Chondrocyte (in vitro differentiated cells): ENCODE results near the gene SSH2. TPM values are rescaled to one million over a fixed set of nuclear protein-coding genes. Genes with fewer than 3 reads are reported as not detected.

Source experiments
- DNase-seq: peaks from one replicate; pipeline ENCODE4 v3.0.0; 2021; ENCODE audit warnings: mixed read lengths, low spot score
- H3K27ac Mint-ChIP-seq: one replicate; pipeline ENCODE4 v1.8.0; 2021; ENCODE audit warnings: mild to moderate bottlenecking, moderate library complexity, mixed read lengths; ENCODE audit not compliant: unreplicated experiment
- H3K27me3 Mint-ChIP-seq: 2 replicates; pipeline ENCODE4 v1.8.0; 2021; ENCODE audit warnings: low read depth, mixed read lengths
- H3K36me3 Mint-ChIP-seq: 2 replicates; pipeline ENCODE4 v1.8.0; 2021; ENCODE audit warnings: low read depth, mixed read lengths
- H3K4me1 Mint-ChIP-seq: 2 replicates; pipeline ENCODE4 v1.8.0; 2021; ENCODE audit warnings: low read depth, mild to moderate bottlenecking, mixed read lengths
- H3K4me3 Mint-ChIP-seq: one replicate; pipeline ENCODE4 v1.8.0; 2021; ENCODE audit warnings: mild to moderate bottlenecking, moderate library complexity, mixed read lengths; ENCODE audit not compliant: unreplicated experiment
- H3K9me3 Mint-ChIP-seq: 2 replicates; pipeline ENCODE4 v1.8.0; 2021; ENCODE audit warnings: low read depth, mixed read lengths
- CTCF ChIP-seq: fragments of 200-600 bp; sonication (generic); IDR thresholded peaks from 2 replicates; pipeline ENCODE4 v1.5.0; 2021; ENCODE audit warnings: antibody characterized with exemption, mild to moderate bottlenecking, moderate library complexity
- total RNA-seq: library from RNA; stranded (reverse); gene quantifications from 3 replicates; pipeline ENCODE4 v1.2.1, GENCODE V29; 2021

Gene SSH2
- total RNA-seq, 1 donor from 2014 or later: 14.1 TPM

- Mint-ChIP-seq H3K27ac (no peak overlapping the region), H3K36me3 (peaks cover 2% of the 10 kb centered on the region), H3K9me3 (no peaks in the 10 kb centered on the region), H3K27me3 (no peaks in the 10 kb centered on the region), H3K4me1 (peaks cover 17% of the 10 kb centered on the region), H3K4me3 (no peak overlapping the region)
- DNase-seq: no peak
- TF ChIP-seq CTCF: no peak
Observed at GRCh38 chr17:29914819-29915537, 15.1 kb downstream of the SSH2 start.

GRCh38 chr17:29911641-29912177 is 18.3 kb downstream of the SSH2 start:
- peaks cover 4% of the 10 kb centered on the region for H3K4me1 Mint-ChIP-seq
- H3K27ac Mint-ChIP-seq: no peak overlapping the region
- H3K9me3 Mint-ChIP-seq: peaks cover 2% of the 10 kb centered on the region
- no peaks in the 10 kb centered on the region for H3K27me3 Mint-ChIP-seq
- no peak overlapping the region for H3K4me3 Mint-ChIP-seq
- no peaks in the 10 kb centered on the region for H3K36me3 Mint-ChIP-seq
- no peak for TF ChIP-seq CTCF
- DNase-seq: no peak

GRCh38 chr17:29909236-29910003 is 20.6 kb downstream of the SSH2 start:
- Mint-ChIP-seq H3K4me3 (no peak overlapping the region), H3K27ac (no peak overlapping the region), H3K36me3 (peaks cover under 1% of the 10 kb centered on the region), H3K27me3 (no peaks in the 10 kb centered on the region), H3K9me3 (peaks cover 5% of the 10 kb centered on the region), H3K4me1 (peaks cover 4% of the 10 kb centered on the region)
- no peak for DNase-seq
- no peak for TF ChIP-seq CTCF

- Mint-ChIP-seq H3K27me3 (no peaks in the 10 kb centered on the region), H3K4me3 (no peak overlapping the region), H3K36me3 (peaks cover 1% of the 10 kb centered on the region), H3K4me1 (peaks cover 3% of the 10 kb centered on the region), H3K9me3 (peaks cover 5% of the 10 kb centered on the region), H3K27ac (no peak overlapping the region)
- TF ChIP-seq CTCF: no peak
- no peak for DNase-seq
Observed at GRCh38 chr17:29906969-29907368, 23.1 kb downstream of the SSH2 start.

DNA sequence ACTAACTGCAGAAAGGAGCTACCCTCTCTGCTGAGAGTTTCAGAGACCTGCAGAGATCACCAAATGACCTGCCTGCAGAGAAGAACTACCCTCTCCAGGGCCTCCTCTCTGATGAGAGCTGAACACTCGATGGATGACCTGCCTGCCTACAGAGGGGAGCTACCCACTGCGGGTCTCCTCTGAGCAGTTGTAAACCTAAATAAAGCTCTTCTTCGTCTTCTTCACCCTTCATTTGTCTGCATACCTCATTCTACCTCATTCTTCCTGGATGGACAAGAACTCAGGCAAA is 24.2 kb downstream of the SSH2 start:
- no peak overlapping the region for H3K27ac Mint-ChIP-seq
- TF ChIP-seq CTCF: no peak

More for the DNA sequence above, 24.2 kb downstream of the SSH2 start:
- no peaks in the 10 kb centered on the region for H3K27me3 Mint-ChIP-seq
- no peak for DNase-seq
- peaks cover 1% of the 10 kb centered on the region for H3K36me3 Mint-ChIP-seq
- no peaks in the 10 kb centered on the region for H3K4me1 Mint-ChIP-seq
- peaks cover 5% of the 10 kb centered on the region for H3K9me3 Mint-ChIP-seq
- no peak overlapping the region for H3K4me3 Mint-ChIP-seq
